NCI-H187 treated with DMSO at 0.1 percent for 48 hours (cell line): ENCODE results near the gene TXN.

Experiments used
- DNase-seq: peaks from one replicate; lab custom pipeline; 2025; lab: John Stamatoyannopoulos, UW

TXN gene

GRCh38 chr9:110256380-110257096 is at the start of gene TXN:
Gene TXN (minus strand): TSS chr9:110256507. CDS start chr9:110256435, 72 bp downstream.
- no peak for DNase-seq

GRCh38 chr9:110303133-110303532 is 46.8 kb upstream of the TXN start:
- DNase-seq, result no peak

GRCh38 chr9:110298043-110298605 is 41.8 kb upstream of the TXN start:
- no peak for DNase-seq

GRCh38 chr9:110293248-110293647 is 36.9 kb upstream of the TXN start:
- no peak for DNase-seq

- DNase-seq, result no peak
Observed at GRCh38 chr9:110291921-110292557, 35.7 kb upstream of the TXN start.

GRCh38 chr9:110290001-110290400 is 33.7 kb upstream of the TXN start:
- no peak for DNase-seq

- no peak for DNase-seq
Observed at GRCh38 chr9:110288503-110288902, 32.2 kb upstream of the TXN start.

- DNase-seq, result no peak
Observed at GRCh38 chr9:110287289-110287680, 31.0 kb upstream of the TXN start.

- DNase-seq, result no peak
Observed at GRCh38 chr9:110284211-110284844, 28.0 kb upstream of the TXN start.

- no peak for DNase-seq
Observed at GRCh38 chr9:110283751-110284150, 27.4 kb upstream of the TXN start.

GRCh38 chr9:110282739-110283081 is 26.4 kb upstream of the TXN start:
- no peak for DNase-seq

GRCh38 chr9:110282018-110282738 is 25.9 kb upstream of the TXN start:
- no peak for DNase-seq

GRCh38 chr9:110278080-110278707 is 21.9 kb upstream of the TXN start:
- DNase-seq, result no peak

GRCh38 chr9:110276781-110277180 is 20.5 kb upstream of the TXN start:
- no peak for DNase-seq

GRCh38 chr9:110270211-110270995 is 14.1 kb upstream of the TXN start:
- no peak for DNase-seq

- no peak for DNase-seq
Observed at GRCh38 chr9:110266795-110267194, 10.5 kb upstream of the TXN start.

GRCh38 chr9:110261632-110262031 is 5.3 kb upstream of the TXN start:
- DNase-seq, result no peak

GRCh38 chr9:110260911-110261310 is 4.6 kb upstream of the TXN start:
- DNase-seq, result no peak

- no peak for DNase-seq
Observed at GRCh38 chr9:110259566-110259965, 3.3 kb upstream of the TXN start.

- no peak for DNase-seq
Observed at GRCh38 chr9:110258690-110259091, 2.4 kb upstream of the TXN start.

- no peak for DNase-seq
Observed at GRCh38 chr9:110257956-110258355, 1.6 kb upstream of the TXN start.
